22Rv1 (cell line): Measurements from ENCODE around the gene GRM8.

Source experiments
- H3K27ac ChIP-seq: fragments of 450-650 bp; 2 replicates; pipeline ENCODE4 v1.5.1; 2017
- CTCF ChIP-seq: fragments of 450-650 bp; IDR thresholded peaks from 2 replicates; pipeline ENCODE4 v1.5.1; 2017; ENCODE audit warnings: mild to moderate bottlenecking
- ZFX ChIP-seq: fragments of 450-650 bp; IDR thresholded peaks from 2 replicates; pipeline ENCODE4 v1.6.1; 2017; ENCODE audit warnings: antibody characterized with exemption, borderline replicate concordance

Gene GRM8

GRCh38 chr7:126436213-126436868, 816.4 kb downstream of the GRM8 start:
- no peak for TF ChIP-seq ZFX
- TF ChIP-seq CTCF: no peak
- no peak overlapping the region for H3K27ac ChIP-seq

- TF ChIP-seq ZFX (no peak), CTCF (peak; percentile 10; the same call in 1 of the 2 replicates)
- no peak overlapping the region for H3K27ac ChIP-seq
Observed at GRCh38 chr7:126426652-126427051, 826.1 kb downstream of the GRM8 start.

- no peak for TF ChIP-seq CTCF
- TF ChIP-seq ZFX: no peak
- H3K27ac ChIP-seq: no peak overlapping the region
Observed at GRCh38 chr7:126424985-126425384, 827.8 kb downstream of the GRM8 start.

- no peak for TF ChIP-seq CTCF
- no peak for TF ChIP-seq ZFX
- no peak overlapping the region for H3K27ac ChIP-seq
Observed at GRCh38 chr7:126419047-126419446, 833.7 kb downstream of the GRM8 start.

GRCh38 chr7:126411821-126412383, 840.8 kb downstream of the GRM8 start:
- no peak overlapping the region for H3K27ac ChIP-seq
- TF ChIP-seq ZFX (no peak), CTCF (no peak)

GRCh38 chr7:126411032-126411820, 841.5 kb downstream of the GRM8 start:
- TF ChIP-seq ZFX: no peak
- TF ChIP-seq CTCF: no peak
- no peak overlapping the region for H3K27ac ChIP-seq

- no peak for TF ChIP-seq CTCF
- H3K27ac ChIP-seq: no peak overlapping the region
Observed at GRCh38 chr7:126403040-126403439, 849.7 kb downstream of the GRM8 start.
